HG03039 (cell line): Measurements from ENCODE around the gene AGPAT3.
A peak's percentile ranks its signal among the peaks of the same experiment; 100 is the strongest.

Source experiments
- ATAC-seq: cut with Tn5 transposase; IDR thresholded peaks from one replicate; pipeline ENCODE4 v1.9.1; 2021; ENCODE audit warnings: mild to moderate bottlenecking, moderate library complexity; ENCODE audit not compliant: unreplicated experiment

The AGPAT3 gene

GRCh38 chr21:44012474-44013379, 147.7 kb downstream of the AGPAT3 start:
- peak; percentile 55 for ATAC-seq

GRCh38 chr21:44013380-44014088, 148.5 kb downstream of the AGPAT3 start:
- no peak for ATAC-seq

GRCh38 chr21:44017601-44018000, 152.6 kb downstream of the AGPAT3 start:
- no peak for ATAC-seq

- no peak for ATAC-seq
These were observed 153.1 kb downstream of the AGPAT3 start for GRCh38 chr21:44018127-44018526.

GRCh38 chr21:44018813-44019567, 154.0 kb downstream of the AGPAT3 start:
- no peak for ATAC-seq

- ATAC-seq: no peak
These were observed 154.5 kb downstream of the AGPAT3 start for GRCh38 chr21:44019568-44019958.

DNA sequence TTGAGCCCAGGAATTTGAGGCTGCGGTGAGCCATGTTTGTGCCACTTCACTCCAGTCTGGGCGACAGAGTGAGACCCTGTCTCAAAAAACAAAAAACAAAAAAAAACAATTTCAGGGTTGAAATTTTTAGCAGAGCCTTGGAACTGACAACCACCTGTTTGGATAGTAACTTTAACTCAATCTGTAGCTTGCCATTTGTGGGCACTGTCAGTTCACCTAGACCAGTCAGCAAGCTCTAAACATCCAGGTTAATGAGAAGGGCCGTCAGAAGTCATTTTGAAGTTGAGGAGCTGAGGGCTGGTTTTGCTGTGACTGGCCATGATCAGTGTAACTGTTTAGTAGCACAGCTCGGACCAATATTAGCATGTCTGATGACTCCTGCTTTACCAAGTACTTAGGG, 155.5 kb downstream of the AGPAT3 start:
- no peak for ATAC-seq

- no peak for ATAC-seq
These were observed 156.0 kb downstream of the AGPAT3 start for GRCh38 chr21:44021064-44021463.

- ATAC-seq: no peak
These were observed 159.2 kb downstream of the AGPAT3 start for GRCh38 chr21:44024257-44024656.

DNA sequence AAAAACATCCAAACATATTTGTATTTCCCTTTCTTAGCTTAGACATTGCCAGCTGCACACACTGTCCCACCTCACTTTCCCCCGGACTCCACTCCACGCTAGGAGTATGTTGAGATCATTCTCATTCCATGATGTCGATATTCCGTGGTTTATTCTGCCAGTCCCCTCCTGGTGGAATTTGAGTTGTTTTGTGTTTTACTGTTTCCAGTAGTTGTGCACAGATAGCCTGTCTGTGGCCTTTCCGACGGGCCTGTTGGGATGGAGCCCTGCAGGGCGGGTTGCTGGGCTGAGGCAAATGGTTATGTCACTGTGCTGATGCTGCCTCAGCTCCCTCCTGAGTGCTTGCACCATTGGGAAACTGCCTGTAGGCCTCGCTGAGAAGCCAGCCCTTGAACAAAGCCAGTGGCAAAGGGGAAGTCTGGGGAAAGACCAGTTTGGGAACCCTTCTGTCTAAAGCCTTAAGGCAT, 159.9 kb downstream of the AGPAT3 start:
- ATAC-seq: no peak

- no peak for ATAC-seq
These were observed 162.7 kb downstream of the AGPAT3 start for GRCh38 chr21:44027607-44028286.

- ATAC-seq: no peak
These were observed 163.2 kb downstream of the AGPAT3 start for GRCh38 chr21:44028287-44028659.

- no peak for ATAC-seq
These were observed 164.6 kb downstream of the AGPAT3 start for GRCh38 chr21:44029460-44030087.

GRCh38 chr21:44035244-44035643, 170.2 kb downstream of the AGPAT3 start:
- no peak for ATAC-seq
